Ecto neural progenitor cell (in vitro differentiated cells): ENCODE results near the gene KLHL12.
A peak's percentile ranks its signal among the peaks of the same experiment; 100 is the strongest.

Experiments
- DNase-seq: peaks from one replicate; pipeline ENCODE4 v3.0.0-alpha.2; 2018; ENCODE audit warnings: low spot score

The KLHL12 gene

GRCh38 chr1:202926581-202927491 lies at the start of gene KLHL12:
TSS of gene KLHL12 (minus strand) at chr1:202927234. CDS start at chr1:202925162, 2,072 bp downstream.
- peak; percentile 99 for DNase-seq

GRCh38 chr1:202976633-202977032 lies 49.6 kb upstream of the KLHL12 start:
- no peak for DNase-seq

- DNase-seq: no peak
Measured at GRCh38 chr1:202974856-202975255, 47.8 kb upstream of the KLHL12 start.

- DNase-seq: no peak
Measured at GRCh38 chr1:202972046-202972445, 45.0 kb upstream of the KLHL12 start.

- peak; percentile 60 for DNase-seq
Measured at GRCh38 chr1:202968895-202969295, 41.9 kb upstream of the KLHL12 start.

GRCh38 chr1:202968351-202968750 lies 41.3 kb upstream of the KLHL12 start:
- no peak for DNase-seq

GRCh38 chr1:202967684-202968281 lies 40.7 kb upstream of the KLHL12 start:
- DNase-seq: no peak

- no peak for DNase-seq
Measured at GRCh38 chr1:202966006-202966898, 39.2 kb upstream of the KLHL12 start.

GRCh38 chr1:202965422-202965821 lies 38.4 kb upstream of the KLHL12 start:
- no peak for DNase-seq

GRCh38 chr1:202964791-202965410 lies 37.9 kb upstream of the KLHL12 start:
- no peak for DNase-seq

- no peak for DNase-seq
Measured at GRCh38 chr1:202961220-202961880, 34.3 kb upstream of the KLHL12 start.

- no peak for DNase-seq
Measured at GRCh38 chr1:202959276-202959620, 32.2 kb upstream of the KLHL12 start.

GRCh38 chr1:202958544-202959275 lies 31.7 kb upstream of the KLHL12 start:
- no peak for DNase-seq

- peak; percentile 92 for DNase-seq
Measured at GRCh38 chr1:202957733-202958543, 30.9 kb upstream of the KLHL12 start, which contains the start of gene ADIPOR1. TSS of gene ADIPOR1 (minus strand) at chr1:202958312. CDS start at chr1:202951070, 7,242 bp downstream.

- DNase-seq: no peak
Measured at GRCh38 chr1:202956969-202957368, 29.9 kb upstream of the KLHL12 start.

- no peak for DNase-seq
Measured at GRCh38 chr1:202954057-202954745, 27.2 kb upstream of the KLHL12 start.

- no peak for DNase-seq
Measured at GRCh38 chr1:202953392-202953791, 26.4 kb upstream of the KLHL12 start.

- no peak for DNase-seq
Measured at GRCh38 chr1:202952818-202953217, 25.8 kb upstream of the KLHL12 start.

GRCh38 chr1:202952099-202952498 lies 25.1 kb upstream of the KLHL12 start:
- DNase-seq: no peak
